Stimulated activated CD4-positive, alpha-beta T cell treated with anti-CD3 and anti-CD28 coated beads, Interleukin-15, amount 100 ng/mL, for 1 hour (primary cell): Measurements from ENCODE around the gene OTOS.

Experiments used
- DNase-seq, 2 donors: peaks; one replicate each; pipeline ENCODE4 v3.0.0-alpha.2; 2020; ENCODE audit warnings: low read depth in 1 of 2, low spot score in 1 of 2

The OTOS gene

GRCh38 chr2:240153418-240153817, 13.0 kb upstream of the OTOS start:
- DNase-seq: no peak

- DNase-seq: no peak
Observed at GRCh38 chr2:240151477-240152031, 11.1 kb upstream of the OTOS start.

- DNase-seq: peak in 1 of 2 donors; percentile 16
Observed at GRCh38 chr2:240149943-240150784, 9.7 kb upstream of the OTOS start.

- no peak for DNase-seq
Observed at GRCh38 chr2:240147911-240148587, 7.6 kb upstream of the OTOS start.

GRCh38 chr2:240147382-240147781, 6.9 kb upstream of the OTOS start:
- no peak for DNase-seq

GRCh38 chr2:240146627-240147278, 6.3 kb upstream of the OTOS start:
- no peak for DNase-seq

- no peak for DNase-seq
Observed at GRCh38 chr2:240146141-240146561, 5.7 kb upstream of the OTOS start.

GRCh38 chr2:240145461-240145860, 5.0 kb upstream of the OTOS start:
- DNase-seq: no peak

- DNase-seq: no peak
Observed at GRCh38 chr2:240144649-240145261, 4.3 kb upstream of the OTOS start.

- DNase-seq: peak; percentile 67 to 79
Observed at GRCh38 chr2:240143801-240144648, 3.6 kb upstream of the OTOS start.

GRCh38 chr2:240143276-240143675, 2.8 kb upstream of the OTOS start:
- no peak for DNase-seq

- no peak for DNase-seq
Observed at GRCh38 chr2:240142859-240143258, 2.4 kb upstream of the OTOS start.

- no peak for DNase-seq
Observed at GRCh38 chr2:240142256-240142775, 1.9 kb upstream of the OTOS start.

- no peak for DNase-seq
Observed at GRCh38 chr2:240141736-240142135, 1.3 kb upstream of the OTOS start.

- DNase-seq: no peak
Observed at GRCh38 chr2:240140920-240141319, 462 bp upstream of the OTOS start.

GRCh38 chr2:240139666-240140393, 628 bp downstream of the OTOS start:
- DNase-seq: no peak

- no peak for DNase-seq
Observed at GRCh38 chr2:240139011-240139441, 1.4 kb downstream of the OTOS start.

GRCh38 chr2:240138254-240138984, 2.0 kb downstream of the OTOS start:
- no peak for DNase-seq
